IMR-90 (cell line): Measurements from ENCODE around the gene CA11. TPM values are rescaled to one million over a fixed set of nuclear protein-coding genes. Genes with fewer than 3 reads are reported as not detected.

Experiments used
- ATAC-seq: fragments of 200-7000 bp; cut with Tn5 transposase; 2 replicates; pipeline ENCODE4 v1.9.1; 2020; ENCODE audit warnings: low read depth, mild to moderate bottlenecking, moderate library complexity
- BruUV-seq: library from RNA; stranded (reverse); fragments of 400-500 nt; replicated peaks from 2 replicates; lab custom pipeline; 2021; lab: Mats Ljungman, UMichigan
- CTCF ChIA-PET: fragments of 300-600 bp; formaldehyde crosslinking; extraction: SDS; loops from one replicate; lab custom pipeline; 2021; ENCODE audit warnings: antibody characterized with exemption; lab: Yijun Ruan, JAX
- POLR2A ChIA-PET: fragments of 300-600 bp; sonication (Branson Sonifier 250); formaldehyde crosslinking; loops from one replicate; lab custom pipeline; 2022; ENCODE audit warnings: antibody characterized with exemption; ENCODE audit not compliant: unreplicated experiment; lab: Charles Lee
- DNase-seq: peaks from one replicate; pipeline ENCODE4 v3.0.0; 2013
- H2AFZ ChIP-seq: replicated peaks from 2 replicates; pipeline ENCODE3; 2013; ENCODE audit warnings: low read length, mild to moderate bottlenecking; ENCODE audit not compliant: poor library complexity
- H2AK5ac ChIP-seq: 2 replicates; pipeline ENCODE4 v1.6.1; 2013; ENCODE audit warnings: low read depth, low read length, inconsistent platforms
- H2AK9ac ChIP-seq: replicated peaks from 2 replicates; pipeline ENCODE3; 2013; ENCODE audit warnings: mild to moderate bottlenecking, low read depth, low read length, moderate library complexity; ENCODE audit not compliant: poor library complexity
- H2BK120ac ChIP-seq: 2 replicates; pipeline ENCODE4 v1.6.1; 2013; ENCODE audit warnings: low read depth, low read length, inconsistent platforms
- H2BK15ac ChIP-seq: 3 replicates; pipeline ENCODE4 v1.6.1; 2013; ENCODE audit warnings: low read depth, low read length, inconsistent platforms
- H2BK20ac ChIP-seq: 2 replicates; pipeline ENCODE4 v1.6.1; 2013; ENCODE audit warnings: low read depth, mild to moderate bottlenecking, inconsistent platforms, low read length, moderate library complexity
- H2BK5ac ChIP-seq: 2 replicates; pipeline ENCODE4 v1.6.1; 2013; ENCODE audit warnings: mild to moderate bottlenecking, low read depth, low read length, inconsistent platforms; ENCODE audit not compliant: poor library complexity, severe bottlenecking
- H3K14ac ChIP-seq: replicated peaks from 2 replicates; pipeline ENCODE4 v1.6.1; 2013; ENCODE audit warnings: low read depth, low read length, inconsistent platforms
- H3K18ac ChIP-seq: 2 replicates; pipeline ENCODE4 v1.6.1; 2013; ENCODE audit warnings: low read depth, low read length, control low read depth
- H3K23ac ChIP-seq: 2 replicates; pipeline ENCODE4 v1.6.1; 2013; ENCODE audit warnings: low read depth, low read length, inconsistent platforms
- H3K27ac ChIP-seq: 2 replicates; pipeline ENCODE4 v1.5.1; 2013; ENCODE audit warnings: mild to moderate bottlenecking, control low read depth, low read length; ENCODE audit not compliant: insufficient read depth
- H3K27me3 ChIP-seq: 2 replicates; pipeline ENCODE4 v1.6.1; 2013; ENCODE audit warnings: low read length; ENCODE audit not compliant: control insufficient read depth, insufficient read depth
- H3K36me3 ChIP-seq: 2 replicates; pipeline ENCODE4 v1.6.1; 2013; ENCODE audit warnings: low read length, mixed read lengths; ENCODE audit not compliant: control insufficient read depth, insufficient read depth
- H3K4ac ChIP-seq: 2 replicates; pipeline ENCODE4 v1.6.1; 2013; ENCODE audit warnings: low read depth, low read length, inconsistent platforms
- H3K4me1 ChIP-seq: 2 replicates; pipeline ENCODE4 v1.6.1; 2013; ENCODE audit warnings: low read length, mixed read lengths; ENCODE audit not compliant: control insufficient read depth, insufficient read depth
- H3K4me2 ChIP-seq: 2 replicates; pipeline ENCODE4 v1.6.1; 2013; ENCODE audit warnings: low read depth, mild to moderate bottlenecking, control low read depth, low read length, moderate library complexity
- H3K4me3 ChIP-seq: 2 replicates; pipeline ENCODE4 v1.5.1; 2013; ENCODE audit warnings: low read depth, mild to moderate bottlenecking, control low read depth, low read length, moderate library complexity; ENCODE audit not compliant: insufficient read depth
- H3K56ac ChIP-seq: 2 replicates; pipeline ENCODE4 v1.6.1; 2013; ENCODE audit warnings: low read length, inconsistent platforms; ENCODE audit not compliant: insufficient read depth; ENCODE audit errors: extremely low read depth
- H3K79me1 ChIP-seq, 2 experiments: 2 replicates each; pipeline ENCODE4 v1.6.1; 2013; ENCODE audit warnings: low read length in 2 of 2, inconsistent platforms in 1 of 2, low read depth in 1 of 2
- H3K9ac ChIP-seq: 2 replicates; pipeline ENCODE4 v1.6.1; 2013; ENCODE audit warnings: low read depth, low read length, control low read depth
- H3K9me1 ChIP-seq: 2 replicates; pipeline ENCODE4 v1.6.1; 2013; ENCODE audit warnings: low read length, inconsistent platforms; ENCODE audit not compliant: insufficient read depth
- H3K9me3 ChIP-seq: 2 replicates; pipeline ENCODE4 v1.6.1; 2013; ENCODE audit warnings: low read length; ENCODE audit not compliant: control insufficient read depth, insufficient read depth
- H4K20me1 ChIP-seq: 2 replicates; pipeline ENCODE4 v1.6.1; 2013; ENCODE audit warnings: low read length, inconsistent platforms; ENCODE audit not compliant: insufficient read depth
- H4K5ac ChIP-seq: 2 replicates; pipeline ENCODE4 v1.6.1; 2013; ENCODE audit warnings: mild to moderate bottlenecking, low read depth, low read length, control low read depth
- H4K8ac ChIP-seq, 2 experiments: 2 replicates each; pipeline ENCODE4 v1.6.1; 2013; ENCODE audit warnings: low read depth in 2 of 2, low read length in 2 of 2, control low read depth in 1 of 2, inconsistent platforms in 1 of 2
- H4K91ac ChIP-seq: 2 replicates; pipeline ENCODE4 v1.6.1; 2013; ENCODE audit warnings: low read depth, low read length, inconsistent platforms; ENCODE audit not compliant: insufficient read depth
- CEBPB ChIP-seq: IDR thresholded peaks from 2 replicates; pipeline ENCODE4 v1.6.1; 2012; ENCODE audit warnings: low read depth, low read length, improper control_type of control experiment
- CHD1 ChIP-seq: IDR thresholded peaks from 2 replicates; pipeline ENCODE4 v1.6.1; 2012; ENCODE audit warnings: low read depth, low read length, improper control_type of control experiment
- CTCF ChIP-seq: conservative IDR thresholded peaks from 2 replicates; pipeline ENCODE4 v1.5.1; 2012; ENCODE audit warnings: mild to moderate bottlenecking, low read depth, low read length, improper control_type of control experiment
- FOS ChIP-seq: fragments of 150-350 bp; IDR thresholded peaks from 2 replicates; pipeline ENCODE4 v1.6.1; 2016; ENCODE audit warnings: low read depth, low read length
- NFE2L2 ChIP-seq: fragments of 150-350 bp; IDR thresholded peaks from 2 replicates; pipeline ENCODE4 v1.6.1; 2016; ENCODE audit warnings: low read depth, mild to moderate bottlenecking, low read length
- SMC3 ChIP-seq: fragments of 150-350 bp; IDR thresholded peaks from 2 replicates; pipeline ENCODE4 v1.6.1; 2016; ENCODE audit warnings: low read depth, mild to moderate bottlenecking, antibody characterized with exemption, low read length, moderate library complexity
- USF2 ChIP-seq: fragments of 150-350 bp; IDR thresholded peaks from 2 replicates; pipeline ENCODE4 v1.6.1; 2017; ENCODE audit warnings: mild to moderate bottlenecking, antibody characterized with exemption, low read length, low read depth
- WGBS, 2 experiments: methylation state at CpG; one replicate each; pipeline versions ENCODE4 v1.1.5 to v1.1.7; 2013; ENCODE audit warnings: missing lambda C conversion rate in 2 of 2; ENCODE audit not compliant: insufficient read length in 1 of 2; ENCODE audit errors: extremely low coverage in 2 of 2; 5-methylcytosine and 5-hydroxymethylcytosine counted together
- dilution Hi-C: fragments of 300-500 bp; cut with HindIII; formaldehyde crosslinking; loops from one replicate; pipeline ENCODE4 v1.14.3; 2018; ENCODE audit warnings: low sequenced_read_pairs; ENCODE audit not compliant: unreplicated experiment
- in situ Hi-C: fragments of 300-500 bp; cut with MboI; formaldehyde crosslinking; loops from 3 replicates; pipeline ENCODE4 v1.14.3; 2019; ENCODE audit warnings: low sequenced_read_pairs, inconsistent platforms, mixed read lengths
- intact Hi-C: fragments of 100-400 bp; cut with micrococcal nuclease; formaldehyde crosslinking; loops from 2 replicates; pipeline ENCODE4 v1.10.0; 2022
- polyA plus RNA-seq, 3 experiments: library from polyadenylated mRNA; depleted of rRNA; stranded (reverse); fragments of >200 nt; gene quantifications; 2 replicates each; pipeline ENCODE4 v1.2.3, GENCODE V29; 2012; ENCODE audit warnings: low replicate concordance in 1 of 3
- total RNA-seq: library from RNA; depleted of rRNA; stranded (reverse); fragments of >200 nt; gene quantifications from 2 replicates; pipeline ENCODE4 v1.2.3, GENCODE V29; 2012

The CA11 gene
- total and polyA plus RNA-seq, 2 of the 4 experiments (the other 2 are of a cell fraction): 1.3 to 2.9 TPM

GRCh38 chr19:48656840-48657474 is 11.0 kb upstream of the CA11 start (continued):
- no peak for TF ChIP-seq SMC3

GRCh38 chr19:48654299-48655059 is 8.5 kb upstream of the CA11 start:
- CTCF ChIA-PET: no interaction called here
- no peak overlapping the region for H3K14ac ChIP-seq

More at GRCh38 chr19:48654299-48655059, 8.5 kb upstream of the CA11 start:
- TF ChIP-seq CTCF (no peak), USF2 (no peak), FOS (no peak), CHD1 (no peak), CEBPB (no peak), SMC3 (no peak), NFE2L2 (no peak)
- Histone ChIP-seq H3K27me3 (peaks cover 4% of the 10 kb centered on the region; the same call in 1 of the 2 replicates), H4K91ac (no peak overlapping the region), H2BK15ac (no peak overlapping the region), H4K8ac (no peak overlapping the region), H2BK5ac (no peak overlapping the region), H3K79me1 (no peaks in the 10 kb centered on the region), H3K4me1 (peaks cover 3% of the 10 kb centered on the region), H3K4ac (no peak overlapping the region), H4K5ac (no peak overlapping the region), H3K56ac (no peak overlapping the region), H3K4me3 (no peak overlapping the region), H3K36me3 (no peaks in the 10 kb centered on the region), H3K23ac (no peak overlapping the region), H2AFZ (peak overlapping the region; percentile 24), H3K4me2 (no peak overlapping the region), H2AK5ac (no peak overlapping the region), H3K18ac (no peak overlapping the region), H2BK20ac (no peak overlapping the region), H3K9ac (no peak overlapping the region), H4K20me1 (no peaks in the 10 kb centered on the region), H3K9me3 (peaks cover 3% of the 10 kb centered on the region; the same call in 1 of the 2 replicates), H3K9me1 (peaks cover 3% of the 10 kb centered on the region), H3K27ac (no peak overlapping the region), H2BK120ac (no peak overlapping the region), H2AK9ac (peak overlapping the region; percentile 39)
- ATAC-seq: no peak
- no peak for DNase-seq
- dilution Hi-C loops: no loop called here
- intact Hi-C loops: no loop called here
- 40% methylated on average over 2 of the region's 11 CpGs; no CpG with 5 or more reads in 1 of the 2 experiments for WGBS, 2 experiments
- POLR2A ChIA-PET: no interaction called here
- no TSS peak for BruUV-seq
- in situ Hi-C loops: no loop called here
